Right ventricle myocardium inferior (tissue), 1 donor: ENCODE data around the gene FBXO21. TPM values are rescaled to one million over a fixed set of nuclear protein-coding genes. Genes with fewer than 3 reads are reported as not detected.

Source experiments
- ATAC-seq: fragments of 200-7000 bp; cut with Tn5 transposase; one replicate; pipeline ENCODE4 v1.9.1; 2020; ENCODE audit warnings: mild to moderate bottlenecking, moderate library complexity
- DNase-seq: peaks from one replicate; pipeline ENCODE4 v3.0.0; 2021; ENCODE audit errors: missing footprints
- intact Hi-C: fragments of 100-400 bp; cut with DNase I; formaldehyde crosslinking; loops from one replicate; pipeline ENCODE4 v1.11.0; 2022
- total RNA-seq: library from RNA; stranded (reverse); fragmentation: NEBNext Ultra II Directional; extraction: Animal tissue kit (Norgen Biotek cat#: 25700); gene quantifications from one replicate; pipeline ENCODE4 v1.2.1, GENCODE V29; 2021
- donor health status: DM: no; HTN: yes; CAD: no; lungs with severe emphysema.

Gene FBXO21
- total RNA-seq, 1 donor from 2014 or later = 35.2 TPM

DNA sequence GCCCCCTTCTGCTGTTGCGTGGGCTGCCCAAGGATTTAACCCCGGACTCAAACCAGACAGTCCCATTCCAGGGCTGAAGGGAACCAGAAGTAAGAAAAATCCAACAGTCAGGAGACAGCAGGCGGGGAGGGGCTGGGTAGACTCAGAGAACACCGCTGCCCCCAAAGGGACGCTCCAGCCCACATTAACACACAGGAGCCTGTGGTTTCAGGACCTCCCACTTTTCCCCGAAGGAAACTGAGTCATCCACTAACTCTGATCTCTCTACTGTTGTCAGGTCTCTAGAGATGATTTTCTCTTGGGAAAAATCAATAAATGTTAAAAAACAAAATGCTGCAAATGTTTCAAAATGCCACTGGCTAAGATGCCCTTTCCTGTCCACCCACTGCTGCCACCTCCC is 41.6 kb downstream of the FBXO21 start:
- intact Hi-C loops = no loop called here
- DNase-seq = no peak
- ATAC-seq = no peak

DNA sequence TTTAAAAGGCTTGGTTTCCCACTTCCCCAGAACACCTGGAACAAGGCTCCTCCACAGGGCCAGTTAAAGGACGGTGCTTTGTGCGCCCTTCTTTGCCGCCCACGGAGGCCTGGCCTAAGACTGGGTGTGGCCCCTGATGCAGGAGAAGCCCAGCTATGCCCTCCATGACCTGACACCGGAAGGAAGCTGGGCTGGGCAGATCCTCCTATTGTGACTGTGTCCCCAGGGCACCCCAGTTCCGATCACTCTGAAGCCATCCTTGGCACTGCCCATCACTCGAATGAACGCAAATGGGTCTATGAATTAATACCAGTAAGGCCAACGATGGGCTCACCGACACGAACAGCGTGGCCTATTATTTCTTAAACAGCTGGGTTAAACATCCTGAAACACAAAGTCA is 42.6 kb downstream of the FBXO21 start:
- DNase-seq = no peak
- ATAC-seq = no peak
- intact Hi-C loops = no loop called here

DNA sequence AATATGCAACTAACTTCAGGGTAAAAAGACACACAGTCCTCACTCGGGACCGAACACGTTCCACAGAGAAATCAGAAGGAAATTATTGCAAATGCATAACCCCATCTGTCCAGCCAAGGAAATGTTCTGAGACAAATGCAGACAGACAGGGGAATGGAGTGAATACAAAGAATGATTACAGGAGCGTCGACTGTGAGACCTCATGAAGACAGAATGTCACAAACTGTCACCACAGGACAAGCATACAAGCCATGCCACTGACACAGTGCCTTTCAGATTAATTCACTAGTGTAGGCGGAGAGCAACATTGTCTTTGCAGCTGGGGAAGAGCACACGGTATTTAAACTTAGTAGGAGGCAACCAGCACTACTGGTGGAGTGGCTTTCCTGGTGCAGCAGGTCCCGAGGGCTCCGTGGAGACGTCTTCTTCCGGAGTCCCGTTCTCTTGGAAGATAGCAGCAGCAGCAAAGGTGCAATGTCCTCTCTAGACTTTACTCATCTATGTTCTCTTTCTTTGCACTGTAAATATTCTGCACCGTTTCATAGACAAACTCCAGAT is 44.6 kb downstream of the FBXO21 start:
- intact Hi-C loops = no loop called here
- ATAC-seq = no peak

DNA sequence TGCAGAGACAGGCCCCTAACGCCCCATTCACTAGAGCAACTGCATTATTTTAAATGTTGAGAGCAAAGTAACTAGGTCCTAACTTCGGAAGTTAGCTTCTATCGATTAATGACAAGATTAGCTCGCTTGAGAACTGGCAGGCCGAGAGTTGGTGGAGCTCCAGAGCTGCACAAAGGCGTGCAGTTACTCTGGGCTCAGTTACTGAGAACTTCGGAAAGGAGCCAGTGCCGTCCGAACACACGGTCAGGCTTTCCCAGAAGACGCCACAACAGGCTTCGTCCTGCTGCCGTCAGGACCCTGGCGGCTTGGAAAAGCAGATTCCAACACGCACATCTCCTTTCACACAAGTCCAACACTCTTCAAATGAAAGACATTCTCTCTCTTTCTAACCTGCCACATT is 45.7 kb downstream of the FBXO21 start:
- DNase-seq (no peak), ATAC-seq (no peak)
- intact Hi-C loops = no loop called here

More for the DNA sequence above, 44.6 kb downstream of the FBXO21 start:
- DNase-seq = no peak

DNA sequence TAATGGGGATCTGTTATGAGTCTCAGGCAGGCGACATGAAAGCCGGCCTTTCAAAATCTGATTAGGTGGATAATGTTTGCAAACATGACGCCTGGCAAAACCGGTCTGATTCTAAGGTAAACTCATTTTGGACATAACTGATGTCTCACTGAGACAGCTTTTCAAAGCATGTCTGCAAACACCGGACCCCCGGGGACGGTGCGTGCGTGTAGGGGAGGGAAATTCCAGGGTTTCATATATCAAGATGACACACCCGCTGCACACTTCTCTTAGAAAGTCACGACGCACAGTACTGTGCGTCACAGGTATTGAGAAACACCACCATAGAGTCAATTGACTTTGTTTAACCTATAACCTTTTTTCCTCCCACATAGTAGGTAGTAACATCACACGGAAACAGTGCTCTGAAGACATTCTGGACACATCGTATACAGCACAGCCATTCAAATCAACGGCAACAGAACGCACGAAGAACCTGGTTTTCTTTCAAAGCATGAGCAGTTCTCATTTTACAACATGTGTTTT is 47.2 kb downstream of the FBXO21 start:
- ATAC-seq (no peak), DNase-seq (no peak)
- intact Hi-C loops = no loop called here

DNA sequence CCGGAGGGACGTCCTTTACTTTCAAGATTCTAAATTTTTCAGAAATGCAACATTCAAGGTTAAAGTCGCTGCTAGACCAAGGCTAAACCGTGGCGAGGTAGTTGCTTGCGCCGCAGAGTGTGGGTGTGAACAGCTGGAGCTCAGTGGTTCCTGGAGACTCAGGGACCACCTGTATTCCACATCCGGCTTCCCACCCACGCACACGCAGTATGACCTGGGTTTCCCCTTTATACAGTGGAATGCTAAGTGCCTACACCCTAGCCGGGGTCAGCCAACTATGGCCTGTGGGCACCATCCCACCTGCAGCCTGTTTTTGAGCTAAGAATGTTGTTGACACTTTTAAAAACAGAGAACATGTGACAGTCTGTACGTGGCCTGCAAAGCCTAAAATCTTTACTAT is 48.2 kb downstream of the FBXO21 start:
- intact Hi-C loops = no loop called here
- DNase-seq = no peak
- no peak for ATAC-seq

DNA sequence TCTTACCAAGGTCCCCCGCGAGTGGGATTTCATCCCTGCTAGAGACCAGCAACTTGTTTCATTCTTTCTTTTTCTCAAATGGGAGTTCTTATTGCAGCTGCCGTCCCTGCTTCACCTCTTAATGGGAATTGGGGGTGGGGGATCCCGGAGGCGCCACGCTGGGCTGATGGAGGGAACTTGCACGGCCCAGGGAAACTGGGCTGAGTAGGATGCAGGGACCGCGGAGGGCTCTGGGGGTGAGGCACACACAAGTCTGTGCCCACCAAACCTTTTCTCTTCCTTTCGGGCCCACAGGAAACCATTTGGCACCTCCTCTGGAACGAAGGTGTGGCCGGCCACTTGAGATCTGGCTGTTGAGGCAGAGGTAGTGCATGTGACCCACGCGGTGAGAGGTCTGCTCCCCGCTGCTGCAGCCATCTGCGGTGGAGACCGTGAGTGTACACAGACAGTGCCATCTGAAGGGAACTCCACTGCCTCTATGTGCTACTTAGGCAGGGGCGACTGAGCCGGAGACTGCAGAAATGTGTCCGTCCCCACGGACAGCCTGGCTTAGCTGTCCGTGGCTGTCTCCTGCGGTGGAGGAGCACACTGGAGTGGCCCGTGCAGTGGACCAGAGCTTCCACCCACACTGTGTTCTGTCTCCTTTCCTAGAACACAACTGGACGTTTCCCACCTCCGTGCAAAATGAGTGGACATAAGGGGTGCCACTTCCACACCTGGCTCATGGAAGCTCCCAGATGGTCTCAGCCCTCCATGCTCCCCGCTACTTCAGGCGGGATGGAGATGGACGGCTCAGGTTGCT is 49.0 kb downstream of the FBXO21 start:
- no peak for ATAC-seq
- intact Hi-C loops = no loop called here

DNA sequence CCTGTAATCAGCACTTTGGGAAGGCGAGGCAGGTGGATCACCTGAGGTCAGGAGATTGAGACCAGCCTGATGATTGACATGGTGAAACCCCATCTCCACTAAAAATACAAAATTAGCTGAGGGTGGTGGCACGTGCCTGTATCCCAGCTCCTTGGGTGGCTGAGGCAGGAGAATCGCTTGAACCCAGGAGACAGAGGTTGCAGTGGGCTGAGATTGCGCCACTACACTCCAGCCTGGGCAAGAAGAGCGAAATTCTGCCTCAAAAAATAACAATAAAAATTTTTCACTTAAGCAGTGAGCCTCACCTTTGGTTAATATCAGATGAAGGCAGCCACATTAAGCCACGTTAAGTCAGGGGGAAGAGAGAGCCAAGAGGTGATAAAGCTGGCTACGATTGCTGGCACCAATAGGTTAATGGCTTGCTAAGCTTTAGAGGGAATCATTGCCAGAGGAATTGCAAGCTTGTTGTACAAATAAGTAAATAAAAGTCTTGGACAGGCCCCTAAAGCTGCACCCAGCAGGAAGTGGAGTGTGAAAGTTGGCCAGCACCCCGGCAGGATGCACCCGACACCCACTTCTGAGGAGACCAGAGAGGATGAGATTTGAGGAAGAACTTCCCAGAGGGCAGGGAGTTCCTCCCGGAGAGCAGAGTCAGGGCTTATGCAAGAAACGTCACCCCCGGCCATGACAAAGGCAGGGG is 49.7 kb downstream of the FBXO21 start:
- intact Hi-C loops = no loop called here
- no peak for ATAC-seq
- DNase-seq = no peak

More for the DNA sequence above, 49.0 kb downstream of the FBXO21 start:
- DNase-seq = no peak

DNA sequence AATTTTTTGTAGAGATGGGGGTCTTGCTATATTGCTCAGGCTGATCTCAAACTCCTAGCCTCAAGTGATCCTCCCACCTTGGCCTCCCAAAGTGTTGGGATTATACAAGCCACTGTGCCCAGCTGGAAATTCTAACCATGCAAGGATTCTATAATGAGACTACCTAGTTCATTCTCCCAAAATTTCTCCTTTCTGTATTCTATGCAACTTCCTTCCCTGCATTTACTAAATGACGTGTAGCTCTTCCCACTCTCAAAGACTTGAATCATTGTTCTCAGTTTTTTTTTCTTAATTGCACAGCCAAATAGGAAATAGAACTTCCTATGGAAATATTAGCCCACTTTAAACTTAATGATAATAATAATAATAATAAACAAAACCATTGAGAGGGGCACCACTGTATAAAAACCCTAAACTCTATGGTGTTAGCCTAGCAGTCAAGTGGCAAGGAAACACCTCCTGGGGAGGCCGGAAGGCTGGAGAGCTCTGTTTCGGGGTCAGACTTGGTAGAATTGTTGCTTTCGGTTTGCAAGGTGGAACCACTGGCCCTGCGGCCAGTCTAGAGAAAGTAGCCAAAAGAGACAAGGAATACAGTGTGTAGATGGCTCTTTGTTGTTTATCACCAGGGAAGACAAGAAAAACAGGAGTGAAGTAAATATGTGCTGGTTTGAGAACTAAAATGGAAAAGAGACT is 51.1 kb downstream of the FBXO21 start:
- intact Hi-C loops = no loop called here
- ATAC-seq = no peak
- no peak for DNase-seq

DNA sequence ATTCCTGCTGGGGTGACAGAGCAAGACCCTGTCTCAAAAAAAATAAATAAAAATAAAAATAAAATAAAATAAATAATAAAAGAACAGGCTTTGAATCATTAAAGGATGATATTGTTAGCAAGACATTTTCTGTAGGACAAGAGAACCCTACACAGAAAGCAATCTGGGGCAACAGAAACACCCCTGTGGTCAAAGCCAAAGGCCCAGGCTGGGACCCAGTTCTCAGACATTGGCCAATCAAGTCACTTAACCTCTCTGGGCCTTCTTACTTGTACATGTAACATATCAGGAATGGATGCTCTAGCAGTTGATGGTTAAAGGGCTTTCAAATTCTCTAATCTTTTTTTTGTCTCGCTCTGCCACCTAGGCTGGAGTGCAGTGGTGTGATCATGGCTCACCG is 55.5 kb downstream of the FBXO21 start:
- no peak for ATAC-seq
- no peak for DNase-seq
- intact Hi-C loops = no loop called here

DNA sequence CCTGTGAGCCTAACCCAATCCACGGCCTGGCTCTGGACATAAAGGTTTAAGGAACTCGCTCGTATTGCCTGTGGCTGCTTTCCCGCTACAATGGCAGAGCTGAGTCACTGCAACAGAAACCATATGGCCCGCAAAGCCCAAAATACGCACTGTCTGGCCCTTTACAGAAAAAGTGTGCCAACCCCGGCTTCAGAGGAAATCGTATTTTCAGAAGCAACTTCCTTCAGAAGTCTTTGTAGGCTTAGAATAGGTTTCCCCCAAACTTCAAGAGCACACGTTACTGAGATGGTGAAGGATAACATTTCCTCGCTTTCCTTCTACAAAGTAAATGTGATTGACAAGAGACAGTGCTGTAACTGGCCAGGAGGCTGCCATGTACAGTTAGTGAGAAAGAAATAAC is 56.2 kb downstream of the FBXO21 start:
- ATAC-seq (no peak), DNase-seq (no peak)
- intact Hi-C loops = no loop called here

DNA sequence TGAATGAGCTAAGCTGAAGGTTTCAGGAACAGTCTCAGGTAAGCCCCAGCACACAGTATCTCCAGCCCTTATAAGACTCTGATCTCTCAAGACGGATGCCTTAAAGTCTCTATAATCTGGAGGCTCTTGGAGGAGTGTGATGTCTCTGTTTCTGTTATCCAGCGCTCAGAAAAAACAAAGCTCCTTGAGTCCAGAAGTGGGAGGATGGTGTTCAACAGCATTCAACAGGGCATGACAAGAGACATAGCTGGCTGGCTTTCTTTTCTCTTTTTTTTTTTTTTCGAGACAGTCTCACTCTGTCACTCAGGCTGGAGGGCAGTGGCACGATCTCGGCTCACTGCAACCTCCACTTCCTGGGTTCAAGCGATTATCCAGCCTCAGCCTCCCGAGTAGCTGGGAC is 59.5 kb downstream of the FBXO21 start:
- DNase-seq (no peak), ATAC-seq (no peak)
- intact Hi-C loops = no loop called here

DNA sequence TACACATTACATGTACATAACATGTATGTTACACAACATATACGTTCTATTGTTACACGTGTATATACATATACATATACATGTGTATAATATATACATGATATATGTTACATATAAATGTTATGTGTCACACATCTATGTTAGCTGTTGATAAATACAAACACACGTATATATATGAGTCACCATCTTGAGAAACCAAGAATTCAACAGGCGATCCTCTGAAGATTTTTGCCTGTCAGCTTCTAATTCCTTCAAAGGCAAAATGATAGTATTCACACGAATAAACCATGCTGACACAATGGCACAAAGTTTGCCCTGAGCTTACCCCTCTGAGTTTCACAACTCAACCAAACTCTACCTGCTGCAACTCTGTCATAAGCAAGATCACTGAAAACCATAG is 60.9 kb downstream of the FBXO21 start:
- DNase-seq = no peak
- ATAC-seq = no peak
- intact Hi-C loops = no loop called here

DNA sequence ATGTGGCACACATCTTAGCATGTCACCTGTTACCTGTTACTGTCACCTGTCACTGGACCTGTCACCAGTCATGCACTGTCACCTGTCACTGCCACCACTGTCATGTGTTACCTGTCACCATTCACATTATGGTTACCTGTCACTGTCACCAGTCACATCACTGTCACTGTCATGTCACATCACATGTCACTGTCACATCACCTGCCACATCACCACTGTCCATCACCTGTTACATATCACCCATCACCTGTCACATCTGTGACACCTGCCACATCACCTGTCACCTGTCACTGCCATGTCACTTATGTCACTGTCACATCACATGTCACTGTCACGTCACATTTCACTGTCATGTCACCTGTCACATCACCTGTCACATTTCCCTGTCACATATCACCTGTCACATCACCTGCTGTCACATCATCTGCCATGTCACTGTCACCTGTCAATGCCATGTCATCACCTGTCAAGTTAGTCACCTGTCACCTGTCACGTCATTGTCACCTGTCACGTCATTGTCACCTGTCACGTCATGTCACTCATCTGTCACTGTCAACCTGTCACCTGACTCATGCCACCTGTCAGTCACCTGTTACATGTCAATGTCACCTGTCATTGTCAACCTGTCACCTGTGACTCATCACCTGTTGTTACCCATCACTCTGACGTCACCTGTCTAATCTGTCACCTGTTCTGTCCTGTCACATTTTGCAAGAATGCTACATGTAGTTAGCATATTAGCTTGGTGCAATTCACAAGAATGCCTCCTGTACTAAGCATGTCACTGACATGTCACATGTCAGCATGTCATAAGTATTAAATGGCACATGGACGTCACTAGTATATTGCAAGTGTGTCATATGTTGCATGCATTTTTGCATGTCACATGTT is 62.1 kb downstream of the FBXO21 start:
- no peak for DNase-seq
- intact Hi-C loops = no loop called here

DNA sequence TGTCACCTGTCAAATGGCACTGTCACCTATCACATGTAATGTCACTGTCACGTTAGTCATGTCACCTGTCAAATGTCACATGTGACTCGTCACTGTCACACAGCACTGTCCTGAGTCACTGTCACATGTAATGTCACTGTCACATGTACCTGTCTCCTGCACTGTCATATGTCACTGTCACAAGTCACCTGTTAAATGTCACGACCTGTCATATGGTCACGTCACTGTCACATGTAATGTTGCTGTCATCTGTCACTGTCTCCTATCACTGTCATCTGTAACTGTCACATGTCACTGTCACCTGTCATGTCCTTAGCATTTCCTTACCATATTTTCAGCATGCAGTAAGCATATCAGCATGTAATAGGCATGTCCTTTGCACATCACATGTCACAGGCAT is 63.9 kb downstream of the FBXO21 start:
- DNase-seq = no peak
- intact Hi-C loops = no loop called here
- ATAC-seq = no peak

More for the DNA sequence above, 62.1 kb downstream of the FBXO21 start:
- ATAC-seq = no peak

DNA sequence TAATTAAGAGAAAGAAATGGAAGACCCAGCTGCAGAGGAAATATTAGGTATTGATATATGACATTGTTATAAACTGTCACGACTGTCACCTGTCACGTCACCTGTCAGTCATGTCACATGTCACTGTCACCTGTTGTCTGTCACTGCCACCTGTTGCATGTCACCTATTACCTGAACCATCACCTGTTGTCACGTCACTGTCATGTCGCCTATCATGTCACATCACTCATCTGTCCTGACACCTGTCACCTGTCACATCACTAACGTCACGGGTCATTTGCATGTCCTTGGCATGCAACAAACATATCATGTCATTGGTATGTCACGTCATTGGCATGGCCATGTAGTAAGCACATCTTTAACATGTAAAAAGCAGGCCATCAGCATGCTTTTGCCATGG is 64.5 kb downstream of the FBXO21 start:
- ATAC-seq = no peak

DNA sequence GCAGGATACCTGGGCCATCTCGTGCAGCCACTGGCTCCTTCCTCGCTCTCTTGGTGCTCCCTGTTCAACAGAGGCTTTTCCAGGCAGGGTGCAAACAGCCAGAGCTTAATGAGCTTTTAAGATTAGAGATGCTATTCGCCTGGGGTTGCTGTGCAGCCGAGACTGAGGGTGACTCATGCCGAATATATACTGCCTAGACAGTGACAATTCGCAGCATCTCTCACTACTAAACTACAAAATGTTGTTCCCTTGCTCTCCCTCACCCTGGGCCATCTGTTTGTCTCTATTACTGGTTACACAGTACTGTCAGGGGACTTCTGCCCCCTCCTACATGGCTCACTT is 65.0 kb downstream of the FBXO21 start:
- ATAC-seq = no peak
- intact Hi-C loops = no loop called here
- DNase-seq = no peak

More for the DNA sequence above, 64.5 kb downstream of the FBXO21 start:
- intact Hi-C loops = no loop called here
- no peak for DNase-seq

DNA sequence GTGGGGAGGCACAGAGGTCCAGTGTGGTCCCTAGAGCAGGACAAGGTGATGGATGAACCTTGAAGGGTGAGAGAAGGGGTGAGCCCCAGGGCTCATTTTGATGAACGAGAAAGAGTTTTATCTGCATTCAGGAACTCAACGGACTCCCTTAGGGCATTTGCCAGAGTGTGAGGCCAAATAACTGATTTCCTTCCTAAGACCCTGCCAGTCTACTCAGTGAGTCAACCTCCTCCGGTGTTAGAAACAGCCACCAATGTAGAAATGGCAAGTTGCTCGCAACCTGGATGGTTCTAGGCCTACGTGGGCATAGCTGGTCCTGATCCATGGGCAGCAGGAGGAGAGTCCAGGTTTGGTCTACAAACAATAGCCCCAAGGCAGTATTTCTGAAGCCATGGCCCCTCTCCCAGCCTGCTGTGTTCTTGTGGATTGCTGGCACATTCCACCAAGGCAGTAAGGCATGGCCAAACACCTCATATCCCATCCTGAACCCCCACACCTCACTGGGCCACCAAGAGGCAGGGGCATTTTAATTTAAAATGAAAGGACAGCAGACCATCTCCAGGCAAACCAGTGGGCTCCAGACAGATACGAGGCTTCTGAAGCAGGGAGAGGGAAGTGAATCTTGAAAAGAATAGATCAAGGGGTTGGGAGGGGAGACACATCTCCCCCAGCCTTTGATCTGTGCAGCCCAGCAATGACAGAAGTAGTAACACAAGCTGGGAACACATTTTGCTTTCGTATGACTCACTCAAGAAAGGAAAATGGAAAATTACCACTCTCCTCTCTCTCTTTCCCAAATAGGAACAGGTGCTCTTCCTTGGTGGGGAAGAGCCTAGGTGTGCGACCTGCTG is 65.6 kb downstream of the FBXO21 start:
- DNase-seq (no peak), ATAC-seq (no peak)
- intact Hi-C loops = no loop called here
